GM19395 (cell line): ENCODE measurements around the gene BEGAIN.
"Not testable (repeated sequence)": the region's sequence is repeated elsewhere in the genome, so short reads cannot be mapped to it uniquely, and the experiment has no call there.

ENCODE experiments used
- ATAC-seq: cut with Tn5 transposase; IDR thresholded peaks from one replicate; pipeline ENCODE4 v1.9.1; 2021; ENCODE audit warnings: mild to moderate bottlenecking, moderate library complexity; ENCODE audit not compliant: unreplicated experiment

Gene BEGAIN

DNA sequence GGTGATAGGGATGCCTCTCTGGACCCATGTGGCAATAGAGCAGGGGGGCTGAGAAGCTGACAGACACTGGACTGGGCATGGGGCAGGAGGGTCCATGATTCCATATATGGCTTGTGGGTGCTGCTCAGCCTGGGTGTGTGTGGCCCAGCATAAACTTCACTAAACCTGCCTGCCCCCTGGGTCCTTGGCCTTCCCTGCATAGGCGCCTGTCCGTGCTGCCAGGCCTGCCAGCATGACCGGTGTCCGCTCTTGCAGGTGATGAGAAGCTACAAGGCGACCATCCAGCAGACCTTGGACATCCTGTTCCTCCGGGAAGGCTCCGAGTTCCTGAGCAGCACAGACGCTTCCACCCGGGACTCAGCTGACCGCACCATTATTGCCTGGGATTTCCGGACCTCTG lies 61.6 kb downstream of the BEGAIN start:
- ATAC-seq, result no peak

DNA sequence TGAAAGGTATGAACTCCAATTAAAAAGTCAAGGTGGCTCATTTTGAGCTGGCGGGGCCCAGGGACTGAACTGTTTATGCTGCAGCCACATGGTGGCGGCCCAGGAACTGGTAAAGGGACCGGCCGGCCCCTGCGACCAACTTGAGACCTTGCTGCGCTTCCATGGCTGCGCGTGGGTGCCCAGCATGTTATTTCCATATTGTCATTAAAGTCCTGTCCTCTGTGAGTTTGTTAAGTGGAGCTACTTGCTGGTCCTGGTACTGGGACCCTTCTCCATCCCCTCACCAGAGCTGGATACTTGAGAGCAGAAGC lies 62.3 kb downstream of the BEGAIN start:
- ATAC-seq, result no peak

DNA sequence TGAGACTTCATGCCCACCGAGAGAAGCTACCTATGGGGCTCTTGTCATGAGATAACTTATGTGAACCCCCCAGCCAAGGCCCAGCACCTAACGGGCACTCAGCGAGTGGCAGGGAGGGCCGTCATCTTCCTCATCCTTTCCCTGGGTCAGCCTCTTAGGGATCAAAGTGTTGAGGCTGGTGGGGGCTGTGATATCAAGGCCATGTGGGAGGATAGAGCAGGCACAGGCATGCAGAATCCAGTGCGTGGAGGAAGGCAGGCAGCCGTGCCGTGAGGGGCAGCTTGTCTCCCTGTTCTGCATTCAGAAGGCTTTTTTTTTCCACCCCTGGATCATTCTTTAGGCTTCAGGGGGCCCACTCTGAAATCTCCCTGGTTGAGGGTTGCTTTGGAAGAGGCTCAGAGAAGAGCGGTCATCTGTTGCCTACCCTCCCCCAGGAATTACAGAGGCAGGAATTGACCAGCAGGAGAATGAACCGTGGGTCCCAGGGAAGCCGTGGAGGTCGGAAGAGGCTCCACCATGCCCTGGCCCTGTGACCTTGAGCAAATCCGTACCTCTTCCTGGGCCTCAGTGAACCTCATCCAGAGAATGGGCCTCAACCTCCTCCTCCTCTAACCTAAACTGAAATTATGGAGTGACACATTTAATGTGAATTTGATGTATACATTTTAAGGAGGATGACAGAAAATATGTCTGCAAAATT lies 62.8 kb downstream of the BEGAIN start:
- ATAC-seq, result no peak

DNA sequence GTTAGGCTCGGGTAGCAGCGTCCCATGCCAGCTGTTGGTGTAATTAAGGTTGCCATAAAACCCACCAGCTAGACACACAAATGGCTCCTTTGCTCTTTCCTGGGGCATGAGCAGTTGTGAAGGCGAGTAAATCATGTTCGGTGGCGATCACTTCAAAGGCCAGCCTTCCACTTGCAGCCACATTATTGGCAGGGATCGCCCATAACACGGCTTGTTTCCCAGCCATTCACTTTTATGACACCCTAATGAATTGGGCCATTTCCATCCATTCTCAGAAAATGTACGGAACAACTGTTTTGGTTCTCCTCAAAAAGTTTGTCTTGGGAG lies 63.4 kb downstream of the BEGAIN start:
- ATAC-seq, result no peak

DNA sequence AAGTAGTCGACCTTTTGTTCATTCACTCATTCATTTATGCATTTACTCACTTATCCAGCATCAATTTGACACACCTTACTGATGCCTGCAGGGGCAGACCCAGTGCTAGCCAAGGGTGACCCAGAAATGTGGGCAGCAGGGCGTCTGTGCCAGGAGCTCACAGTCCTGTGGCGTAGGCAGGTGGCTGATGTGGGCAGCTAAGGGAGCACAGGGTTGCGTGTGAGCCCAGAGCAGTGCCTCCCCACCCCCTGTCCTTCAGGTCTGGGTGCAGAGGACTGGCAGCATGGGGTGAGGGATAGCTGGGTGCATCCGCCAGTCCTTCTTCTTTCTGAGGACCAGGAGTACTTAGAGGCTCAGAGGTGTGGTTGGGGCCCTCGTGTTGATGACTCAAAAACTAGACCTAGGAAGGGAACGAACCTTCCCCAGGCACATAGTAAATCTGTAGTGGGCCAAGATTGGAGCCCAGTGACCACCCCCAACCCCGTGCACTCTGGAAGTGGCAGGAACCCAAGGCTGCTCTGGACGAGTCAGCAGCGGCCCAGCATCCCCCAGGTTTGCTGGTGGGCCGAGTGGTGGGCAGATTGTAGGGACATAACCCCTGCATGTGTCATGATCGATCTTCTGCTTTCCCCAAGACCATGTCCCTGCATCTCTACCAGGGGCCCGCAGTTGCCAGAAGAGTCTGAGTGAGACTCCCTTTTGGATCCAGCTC lies 63.9 kb downstream of the BEGAIN start:
- ATAC-seq, result no peak

DNA sequence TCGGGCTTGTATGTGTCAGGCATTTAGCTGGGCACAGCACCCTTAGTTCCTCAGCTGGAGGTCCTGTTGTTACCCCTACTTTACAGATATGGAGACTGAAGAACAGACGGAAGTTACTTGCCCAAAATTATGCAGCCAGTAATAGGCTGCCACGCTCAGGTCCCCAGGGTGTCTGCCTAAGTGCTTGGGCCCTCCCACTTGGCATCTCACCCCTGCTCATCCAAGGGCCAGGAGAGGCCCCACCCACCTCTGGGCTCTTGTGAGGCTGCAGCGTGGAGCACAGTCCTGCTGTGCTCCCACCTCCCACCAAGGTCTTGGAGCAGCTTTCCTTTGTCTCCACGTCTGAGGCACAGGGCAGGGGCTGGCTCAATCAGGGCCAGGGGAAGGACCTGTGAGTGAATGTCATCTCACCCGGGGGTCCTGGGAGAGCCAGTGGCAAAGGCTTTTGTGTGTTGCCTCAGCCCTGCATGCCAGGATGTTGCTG lies 64.6 kb downstream of the BEGAIN start:
- ATAC-seq, result no peak

DNA sequence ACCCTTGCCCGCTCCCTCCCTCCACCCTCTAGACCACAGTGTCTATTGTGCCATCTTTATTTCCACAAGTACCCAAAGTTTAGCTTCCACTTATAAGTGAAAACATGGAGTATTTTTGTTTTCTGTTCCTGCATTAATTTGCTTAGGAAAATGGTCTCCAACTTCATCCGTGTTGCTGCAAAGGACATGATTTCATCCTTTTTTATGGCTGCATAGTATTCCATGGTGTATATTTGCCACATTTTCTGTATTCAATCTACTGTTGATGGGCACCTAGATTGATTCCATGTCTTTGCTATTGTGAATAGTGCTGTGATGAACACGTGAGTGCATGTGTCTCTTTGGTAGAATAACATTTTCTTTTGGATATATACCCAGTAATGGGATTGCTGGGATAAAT lies 81.2 kb downstream of the BEGAIN start:
- ATAC-seq, result not testable (repeated sequence)

DNA sequence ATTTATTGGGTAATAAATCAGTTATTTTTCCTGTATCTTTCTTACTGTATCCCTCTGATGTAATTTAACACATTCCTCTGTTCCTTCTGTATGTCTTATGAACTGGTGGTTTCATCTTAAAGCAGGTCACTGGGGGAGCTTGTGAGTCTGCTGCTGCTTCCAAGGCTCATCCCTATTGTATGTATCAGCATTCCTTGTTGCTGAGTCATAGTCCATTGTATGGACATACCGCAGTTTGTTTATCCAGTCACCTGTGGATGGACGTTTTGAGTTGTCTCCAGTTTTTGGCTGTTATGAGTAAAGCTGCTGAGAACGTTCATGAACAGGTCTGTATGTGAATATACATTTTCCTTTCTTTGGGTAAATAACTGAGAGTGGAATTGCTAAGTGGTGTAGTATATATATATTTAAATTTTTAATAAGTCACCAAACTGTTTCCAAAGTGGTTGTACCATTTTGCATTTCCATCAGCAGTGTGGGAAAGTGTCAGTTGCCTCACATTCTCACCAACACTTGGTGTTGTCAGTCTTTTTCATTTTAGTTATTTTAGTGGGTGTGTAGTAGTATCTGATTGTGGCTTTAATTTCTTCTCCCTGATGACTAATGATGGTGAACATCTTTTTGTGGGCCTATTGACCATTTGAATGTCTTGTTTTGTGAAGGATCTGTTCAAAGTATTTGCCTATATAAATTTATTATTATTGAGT lies 82.7 kb downstream of the BEGAIN start:
- ATAC-seq, result no peak

DNA sequence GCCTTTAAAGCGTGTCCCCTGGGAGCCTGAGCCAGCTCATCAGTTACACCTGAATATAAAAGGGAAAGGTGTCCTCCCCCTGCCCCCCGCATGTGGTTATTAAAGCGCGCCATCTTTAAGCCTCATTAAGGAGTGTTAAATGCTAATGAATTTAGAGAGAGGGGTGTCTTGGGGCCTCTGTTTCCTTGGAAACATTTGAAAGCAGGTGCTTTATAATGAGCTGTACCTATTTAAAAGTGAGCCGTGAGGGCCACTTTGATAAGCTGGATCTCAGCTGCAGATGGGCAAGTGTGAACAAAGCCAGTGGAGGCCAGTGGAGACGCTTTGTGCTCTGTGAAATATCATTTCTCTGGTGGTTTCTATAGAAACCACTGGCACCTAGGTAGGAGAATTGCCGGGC lies 84.0 kb downstream of the BEGAIN start:
- no peak for ATAC-seq

DNA sequence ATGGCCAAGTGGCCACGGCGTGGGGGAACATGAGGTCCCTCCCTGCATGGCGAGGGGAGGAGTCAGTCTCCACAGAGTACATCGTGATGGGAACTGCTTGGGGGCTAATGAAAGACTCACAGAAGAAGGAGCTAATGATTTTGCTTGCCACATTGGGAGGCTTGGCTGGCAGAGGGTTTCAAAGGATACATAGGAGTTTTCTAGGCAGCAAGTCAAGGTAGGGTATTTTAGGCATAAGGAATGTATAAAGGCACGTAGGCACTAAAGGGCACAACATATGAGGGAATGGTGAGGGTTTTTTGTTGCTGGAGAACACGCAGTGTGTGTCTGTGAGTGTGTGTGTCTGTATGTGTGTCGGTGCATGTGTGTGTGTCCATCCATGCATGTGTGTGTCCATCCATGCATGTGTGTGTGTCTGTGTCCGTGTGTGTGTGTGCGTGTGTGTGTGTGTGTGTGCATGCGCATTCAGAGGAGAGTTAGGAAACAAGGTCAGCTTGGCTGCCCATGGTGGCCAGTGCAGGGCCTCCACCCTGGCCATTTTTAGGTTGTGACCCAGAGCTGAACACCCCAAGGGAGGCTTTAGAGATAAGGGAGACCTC lies 84.5 kb downstream of the BEGAIN start:
- ATAC-seq, result no peak

DNA sequence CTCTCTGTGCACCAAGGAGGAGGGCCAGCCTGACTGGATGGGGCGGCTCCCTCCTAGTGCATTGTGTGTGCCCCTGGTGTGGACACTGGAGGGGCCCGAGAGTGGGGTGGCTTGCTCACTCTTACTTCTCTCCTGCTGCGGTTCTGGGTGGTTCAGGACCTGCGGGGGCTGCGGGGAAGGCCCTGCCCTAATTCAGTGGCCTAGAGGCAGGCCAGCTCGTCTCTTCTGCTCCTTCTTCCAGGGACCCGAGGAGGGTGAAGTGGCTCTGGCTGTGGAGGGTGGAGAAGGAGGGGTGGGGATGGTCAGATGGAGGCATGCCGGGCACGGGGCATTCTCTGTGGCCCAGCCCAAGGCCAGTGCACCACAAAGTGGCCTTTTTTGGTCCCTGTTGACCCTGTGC lies 87.1 kb downstream of the BEGAIN start:
- no peak for ATAC-seq

DNA sequence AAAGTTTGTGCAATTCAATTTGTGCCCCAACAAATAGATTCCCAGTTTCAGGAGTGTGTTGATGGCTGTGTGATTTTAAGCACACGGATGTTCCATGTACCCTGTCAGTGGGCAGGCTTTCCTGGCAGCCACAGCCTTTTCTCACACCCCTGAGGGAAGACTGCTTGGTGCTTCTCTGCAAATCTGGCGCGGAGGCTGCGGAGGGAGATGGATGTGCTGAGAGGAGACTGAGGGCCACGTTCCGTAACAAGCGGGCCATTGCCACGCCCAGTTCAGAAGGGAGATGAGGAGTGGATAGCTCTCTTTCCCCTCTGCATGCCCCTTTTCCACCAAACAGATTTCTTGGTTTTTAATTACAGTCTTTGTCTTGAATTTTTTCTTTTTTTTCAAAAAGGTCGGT lies 89.1 kb downstream of the BEGAIN start:
- no peak for ATAC-seq

DNA sequence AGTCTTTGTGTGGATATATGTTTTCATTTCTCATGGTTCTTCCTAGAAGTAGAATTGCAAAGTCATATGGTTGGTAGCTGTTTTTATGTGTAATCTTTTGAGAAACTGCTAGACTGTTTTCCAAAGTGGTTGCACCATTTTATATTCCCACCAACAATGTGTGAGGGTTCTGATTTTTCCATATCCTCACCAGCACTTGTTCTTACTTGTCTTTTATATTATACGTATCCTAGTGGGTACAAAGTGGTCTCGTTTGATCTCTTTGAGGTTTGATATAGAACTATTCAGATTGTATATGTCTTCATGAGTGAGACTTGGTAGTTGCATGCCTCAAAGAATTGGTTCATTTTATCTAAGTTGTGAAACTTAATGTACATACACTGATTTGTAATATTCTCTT lies 91.3 kb downstream of the BEGAIN start:
- ATAC-seq, result no peak

DNA sequence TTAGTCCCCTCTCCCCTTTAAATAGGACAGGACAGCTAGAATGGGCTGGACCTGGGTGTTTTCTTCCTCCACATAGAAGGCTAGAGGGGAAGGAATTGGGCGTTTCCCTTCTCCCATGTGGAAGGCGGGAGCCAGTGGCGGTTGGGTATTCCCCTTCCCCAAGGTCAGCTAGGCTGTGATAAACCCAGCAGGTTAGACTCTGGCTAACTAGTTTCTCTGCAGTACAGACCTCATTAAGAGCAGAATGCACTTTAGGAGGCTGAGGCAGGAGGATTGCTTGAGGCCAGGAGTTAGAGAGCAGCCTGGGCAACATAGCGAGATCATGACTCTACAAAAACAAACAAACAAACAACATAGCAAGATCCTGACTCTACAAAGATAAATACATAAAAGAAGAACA lies 92.6 kb downstream of the BEGAIN start:
- ATAC-seq, result no peak

DNA sequence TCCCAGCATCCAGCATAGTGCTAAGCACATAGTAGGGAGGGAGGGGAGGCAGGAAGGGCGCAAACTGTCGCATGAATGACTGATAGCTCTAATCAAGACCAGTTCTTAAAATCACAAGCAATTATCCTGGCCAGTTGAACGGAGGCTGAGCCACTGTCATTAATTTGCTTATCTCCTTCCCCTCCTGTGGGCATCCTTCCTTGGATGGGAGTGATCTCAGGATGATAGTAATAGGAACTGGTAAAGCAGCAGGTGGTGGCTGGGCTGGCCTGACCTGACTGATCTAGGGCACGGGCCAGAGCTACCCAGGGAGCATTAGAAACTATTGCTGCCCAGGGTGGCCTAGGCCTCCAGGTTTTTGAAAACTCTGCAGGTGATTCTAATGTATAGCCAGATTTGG lies 97.0 kb downstream of the BEGAIN start:
- no peak for ATAC-seq

DNA sequence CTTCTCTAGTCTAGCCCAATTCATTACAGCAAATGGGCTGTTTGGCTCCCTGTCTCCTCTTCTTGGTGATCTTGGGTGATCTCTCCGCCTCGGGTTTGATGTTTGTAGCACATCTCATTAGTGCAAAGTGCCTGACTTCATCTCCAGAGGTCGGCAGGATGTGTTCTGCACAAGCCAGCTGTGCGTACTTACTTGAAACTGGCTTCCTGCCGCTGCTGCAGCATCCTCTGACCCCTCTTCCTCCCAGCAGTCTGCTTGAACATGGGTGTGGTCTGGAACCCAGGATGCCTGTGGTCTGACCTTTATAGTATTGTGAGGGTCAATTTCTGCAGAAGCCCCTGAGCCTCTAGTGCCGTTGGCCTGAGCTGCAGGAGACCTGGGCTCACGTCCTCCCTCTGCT lies 99.2 kb downstream of the BEGAIN start:
- no peak for ATAC-seq

DNA sequence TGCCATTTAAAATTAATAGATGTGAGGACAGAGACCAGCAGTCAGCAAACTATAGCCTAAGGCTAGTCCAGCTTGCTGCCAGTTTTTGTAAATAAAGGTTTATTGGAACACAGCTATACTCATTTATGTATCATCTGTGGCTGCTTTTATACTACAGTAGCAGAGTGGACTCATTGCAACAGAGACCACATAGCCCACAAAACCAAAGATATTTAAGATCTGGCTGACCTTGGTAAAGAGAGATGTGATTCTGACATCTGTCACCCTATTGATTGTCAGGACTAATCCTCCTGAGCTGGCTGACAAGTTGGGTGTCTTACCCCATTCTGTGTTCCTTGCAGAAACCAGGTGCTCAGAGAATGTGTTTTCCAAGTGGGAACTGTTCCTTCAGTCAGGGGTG lies 99.9 kb downstream of the BEGAIN start:
- ATAC-seq, result no peak
